ENCODE data around the gene ALDH1B1. TPM values are rescaled to one million over a fixed set of nuclear protein-coding genes. Genes with fewer than 3 reads are reported as not detected.

Gene ALDH1B1
- total RNA-seq, 1 experiment from 2014 or later: 13.1 TPM

DNA sequence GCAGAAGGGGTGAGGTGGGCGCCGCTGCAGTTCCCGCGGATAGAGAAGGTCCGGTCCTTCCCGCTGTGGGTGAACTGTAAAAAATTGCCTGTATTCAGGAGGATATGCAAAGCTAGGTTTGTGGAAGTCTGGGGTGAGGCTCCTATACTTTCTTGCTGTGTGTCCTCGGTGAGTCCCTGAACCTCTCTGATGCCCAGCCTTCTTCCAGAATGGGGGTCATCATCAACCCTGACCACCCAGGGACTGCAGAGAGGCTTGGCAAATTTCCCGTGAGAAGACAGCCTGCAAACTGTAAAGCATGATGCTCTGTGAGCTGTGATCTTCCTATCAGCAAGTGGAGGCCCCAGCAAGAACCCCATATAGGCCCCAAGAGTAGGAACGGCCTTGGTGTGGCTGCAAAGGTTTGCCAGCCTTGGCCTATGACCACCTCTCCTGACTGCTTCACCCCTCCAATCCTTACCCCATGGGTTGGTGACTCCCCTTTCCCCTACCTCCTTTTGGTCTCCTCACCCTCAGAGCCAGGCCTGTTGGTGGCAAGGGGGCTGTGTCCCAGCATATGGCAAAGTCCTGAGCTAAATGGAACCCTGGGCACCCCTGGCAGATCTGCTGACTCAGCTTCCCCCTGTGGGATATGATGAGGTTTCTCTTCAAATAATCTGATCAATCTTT lies 760 bp downstream of the ALDH1B1 start:
- TF ChIP-seq, protein P1, sequence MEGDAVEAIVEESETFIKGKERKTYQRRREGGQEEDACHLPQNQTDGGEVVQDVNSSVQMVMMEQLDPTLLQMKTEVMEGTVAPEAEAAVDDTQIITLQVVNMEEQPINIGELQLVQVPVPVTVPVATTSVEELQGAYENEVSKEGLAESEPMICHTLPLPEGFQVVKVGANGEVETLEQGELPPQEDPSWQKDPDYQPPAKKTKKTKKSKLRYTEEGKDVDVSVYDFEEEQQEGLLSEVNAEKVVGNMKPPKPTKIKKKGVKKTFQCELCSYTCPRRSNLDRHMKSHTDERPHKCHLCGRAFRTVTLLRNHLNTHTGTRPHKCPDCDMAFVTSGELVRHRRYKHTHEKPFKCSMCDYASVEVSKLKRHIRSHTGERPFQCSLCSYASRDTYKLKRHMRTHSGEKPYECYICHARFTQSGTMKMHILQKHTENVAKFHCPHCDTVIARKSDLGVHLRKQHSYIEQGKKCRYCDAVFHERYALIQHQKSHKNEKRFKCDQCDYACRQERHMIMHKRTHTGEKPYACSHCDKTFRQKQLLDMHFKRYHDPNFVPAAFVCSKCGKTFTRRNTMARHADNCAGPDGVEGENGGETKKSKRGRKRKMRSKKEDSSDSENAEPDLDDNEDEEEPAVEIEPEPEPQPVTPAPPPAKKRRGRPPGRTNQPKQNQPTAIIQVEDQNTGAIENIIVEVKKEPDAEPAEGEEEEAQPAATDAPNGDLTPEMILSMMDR (conservative IDR thresholded peaks at IDR 0.05): no peak
- TF ChIP-seq EZH2 (IDR thresholded peaks at IDR 0.05; ENCODE audit: low read depth): no peak
- H3K4me2 ChIP-seq: peak overlapping the region; percentile 81
- H3K27me3 ChIP-seq (ENCODE audit: insufficient read depth, low read depth): no peaks in the 10 kb centered on the region
- H3K27ac ChIP-seq: no peak overlapping the region
- no peaks in the 10 kb centered on the region for H3K4me1 ChIP-seq (replicated peaks; ENCODE audit: insufficient read depth)
- no peaks in the 10 kb centered on the region for H3K9me2 ChIP-seq (ENCODE audit: insufficient read depth)
- intact Hi-C loops (cut with micrococcal nuclease; ENCODE audit: unreplicated experiment): no loop called here
- TSS peak; percentile 58 for BruUV-seq (replicated peaks)
- ChIA-PET POLR2A (ENCODE audit: unreplicated experiment) (interaction anchor here (0.6 to 0.7 kb wide), 2 partner anchors 29 to 315 kb away, joined by 3 to 4 read pairs; no protein-coding TSS in a partner anchor), CTCF (interaction anchor here (0.6 kb wide), 1 partner anchor 480 kb away, joined by 3 read pairs; no protein-coding TSS in a partner anchor)
- no peaks in the 10 kb centered on the region for H3K36me3 ChIP-seq (ENCODE audit: low read depth)
- peak overlapping the region; percentile 88 for H3K4me3 ChIP-seq
- H2AFZ ChIP-seq: peak overlapping the region; percentile 92
- DNase-seq: no peak
- H4K20me1 ChIP-seq (ENCODE audit: insufficient read depth): no peaks in the 10 kb centered on the region
- no peaks in the 10 kb centered on the region for H3K9me3 ChIP-seq (ENCODE audit: insufficient read depth, low read depth)
- H3F3A ChIP-seq (ENCODE audit: insufficient read depth, low read depth): no peaks in the 10 kb centered on the region
- peaks cover 11% of the 10 kb centered on the region for H3K79me2 ChIP-seq (ENCODE audit: low read depth)

DNA sequence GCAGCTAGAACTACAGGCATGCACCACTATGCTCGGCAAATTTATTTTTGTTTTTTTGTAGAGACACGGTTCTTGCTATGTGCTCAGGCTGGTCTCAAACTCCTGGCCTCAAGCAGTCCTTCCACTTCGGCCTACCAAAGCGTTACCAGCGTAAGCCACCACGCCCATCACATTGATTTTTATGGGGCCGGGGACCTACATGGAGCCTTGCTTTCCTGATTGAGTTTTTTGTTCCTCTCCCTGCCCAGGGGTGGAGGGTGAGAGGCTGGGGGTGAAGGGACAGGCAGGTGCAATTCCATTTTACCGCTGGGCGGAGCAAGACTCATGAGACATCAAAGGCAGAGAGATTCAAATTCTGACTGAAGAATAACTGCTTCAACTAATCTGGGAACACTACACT lies 1.9 kb downstream of the ALDH1B1 start:
- no peak overlapping the region for H3K4me3 ChIP-seq
- BruUV-seq (replicated peaks): no TSS peak
- no peaks in the 10 kb centered on the region for H4K20me1 ChIP-seq (ENCODE audit: insufficient read depth)
- no peaks in the 10 kb centered on the region for H3K27me3 ChIP-seq (ENCODE audit: insufficient read depth, low read depth)
- intact Hi-C loops (cut with micrococcal nuclease; ENCODE audit: unreplicated experiment): no loop called here
- no peaks in the 10 kb centered on the region for H3K4me1 ChIP-seq (replicated peaks; ENCODE audit: insufficient read depth)
- H3K4me2 ChIP-seq: no peak overlapping the region
- H3F3A ChIP-seq (ENCODE audit: insufficient read depth, low read depth): no peaks in the 10 kb centered on the region
- H2AFZ ChIP-seq: no peak overlapping the region
- no peak for DNase-seq
- H3K9me2 ChIP-seq (ENCODE audit: insufficient read depth): no peaks in the 10 kb centered on the region
- TF ChIP-seq, protein P1 (conservative IDR thresholded peaks at IDR 0.05): no peak
- no peak for TF ChIP-seq EZH2 (IDR thresholded peaks at IDR 0.05; ENCODE audit: low read depth)
- no peaks in the 10 kb centered on the region for H3K9me3 ChIP-seq (ENCODE audit: insufficient read depth, low read depth)
- H3K27ac ChIP-seq: no peak overlapping the region
- ChIA-PET POLR2A (ENCODE audit: unreplicated experiment) (no interaction called here), CTCF (no interaction called here)
- H3K36me3 ChIP-seq (ENCODE audit: low read depth): no peaks in the 10 kb centered on the region
- peaks cover 11% of the 10 kb centered on the region for H3K79me2 ChIP-seq (ENCODE audit: low read depth)

DNA sequence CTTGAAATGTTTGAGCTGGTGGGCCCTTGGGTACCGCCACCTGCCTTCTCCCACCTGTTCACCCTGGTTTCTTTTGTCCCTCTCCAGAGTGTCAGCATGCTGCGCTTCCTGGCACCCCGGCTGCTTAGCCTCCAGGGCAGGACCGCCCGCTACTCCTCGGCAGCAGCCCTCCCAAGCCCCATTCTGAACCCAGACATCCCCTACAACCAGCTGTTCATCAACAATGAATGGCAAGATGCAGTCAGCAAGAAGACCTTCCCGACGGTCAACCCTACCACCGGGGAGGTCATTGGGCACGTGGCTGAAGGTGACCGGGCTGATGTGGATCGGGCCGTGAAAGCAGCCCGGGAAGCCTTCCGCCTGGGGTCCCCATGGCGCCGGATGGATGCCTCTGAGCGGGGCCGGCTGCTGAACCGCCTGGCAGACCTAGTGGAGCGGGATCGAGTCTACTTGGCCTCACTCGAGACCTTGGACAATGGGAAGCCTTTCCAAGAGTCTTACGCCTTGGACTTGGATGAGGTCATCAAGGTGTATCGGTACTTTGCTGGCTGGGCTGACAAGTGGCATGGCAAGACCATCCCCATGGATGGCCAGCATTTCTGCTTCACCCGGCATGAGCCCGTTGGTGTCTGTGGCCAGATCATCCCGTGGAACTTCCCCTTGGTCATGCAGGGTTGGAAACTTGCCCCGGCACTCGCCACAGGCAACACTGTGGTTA lies 3.3 kb downstream of the ALDH1B1 start:
- intact Hi-C loops (cut with micrococcal nuclease; ENCODE audit: unreplicated experiment): no loop called here
- Histone ChIP-seq H3K4me1 (replicated peaks; ENCODE audit: insufficient read depth) (no peaks in the 10 kb centered on the region), H2AFZ (no peak overlapping the region), H3F3A (ENCODE audit: insufficient read depth, low read depth) (no peaks in the 10 kb centered on the region), H3K36me3 (ENCODE audit: low read depth) (no peaks in the 10 kb centered on the region), H4K20me1 (ENCODE audit: insufficient read depth) (no peaks in the 10 kb centered on the region), H3K79me2 (ENCODE audit: low read depth) (peaks cover 11% of the 10 kb centered on the region), H3K9me2 (ENCODE audit: insufficient read depth) (no peaks in the 10 kb centered on the region), H3K4me3 (no peak overlapping the region), H3K27me3 (ENCODE audit: insufficient read depth, low read depth) (no peaks in the 10 kb centered on the region), H3K9me3 (ENCODE audit: insufficient read depth, low read depth) (no peaks in the 10 kb centered on the region), H3K27ac (no peak overlapping the region), H3K4me2 (no peak overlapping the region)
- CTCF ChIA-PET: no interaction called here
- no TSS peak for BruUV-seq (replicated peaks)
- DNase-seq: no peak
- no peak for TF ChIP-seq EZH2 (IDR thresholded peaks at IDR 0.05; ENCODE audit: low read depth)
- TF ChIP-seq, protein P1 (conservative IDR thresholded peaks at IDR 0.05): no peak
- POLR2A ChIA-PET (ENCODE audit: unreplicated experiment): no interaction called here
